Measurements from ENCODE around the gene DENND5B.

The DENND5B gene

DNA sequence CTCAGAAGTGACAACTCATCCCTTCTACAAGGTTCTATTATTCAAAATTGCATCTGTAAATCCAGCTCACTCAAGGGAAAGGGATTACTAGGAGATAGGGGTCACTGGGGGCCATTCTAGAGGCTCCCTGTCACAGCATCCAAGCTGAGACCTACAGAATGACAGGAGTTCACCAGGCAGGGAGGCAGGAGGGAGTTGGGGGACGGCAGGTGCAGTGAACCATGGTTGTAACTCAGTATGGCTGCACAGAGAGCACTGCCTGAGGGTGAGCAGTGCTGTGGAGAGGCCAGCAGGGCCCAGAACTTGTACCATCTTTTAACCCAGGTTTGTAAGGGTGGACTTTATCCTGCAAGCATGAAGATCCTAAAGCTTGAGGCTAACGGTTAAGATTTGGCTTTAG, 227.1 kb downstream of the DENND5B start (continued):
- no peak for TF ChIP-seq ZNF830 (tag by site-specific recombination; IDR thresholded peaks at IDR 0.05; ENCODE audit: low read depth)
- no peak for TF ChIP-seq ZNF292 (tag by site-specific recombination; IDR thresholded peaks at IDR 0.05; ENCODE audit: borderline replicate concordance, low read depth)
- TF ChIP-seq MEIS1 (CRISPR knock-in tag; IDR thresholded peaks at IDR 0.05; ENCODE audit: borderline replicate concordance) = no peak

DNA sequence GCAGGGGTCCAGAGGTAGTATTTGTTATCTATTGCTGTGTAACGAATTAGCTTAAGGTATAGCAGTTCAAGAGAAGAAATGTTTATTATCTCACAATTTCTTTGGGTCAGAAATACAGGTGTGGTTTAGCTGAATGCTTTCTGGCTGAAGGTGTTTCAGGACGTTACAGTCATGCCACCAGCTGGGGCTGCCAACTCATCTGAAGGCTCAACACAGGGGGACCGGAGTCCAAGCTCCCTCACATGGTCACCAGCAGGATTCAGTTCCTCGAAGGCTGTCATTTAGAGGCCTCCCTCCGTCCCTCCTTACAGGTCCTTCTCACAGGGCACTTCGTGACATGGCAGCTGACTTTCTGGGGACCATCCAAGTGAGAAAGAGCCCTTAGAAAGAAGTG, 227.5 kb downstream of the DENND5B start:
- no peaks in the 10 kb centered on the region for H3K36me3 ChIP-seq (ENCODE audit: control insufficient read depth in 2 of 2, insufficient read depth in 1 of 2, low read length in 2 of 2)
- ChIA-PET CTCF (interaction anchor here (0.6 to 2.6 kb wide), 6 partner anchors 46 to 513 kb away, joined by 3 to 9 read pairs (median 3); no protein-coding TSS in a partner anchor), POLR2A (no interaction called here)

DNA sequence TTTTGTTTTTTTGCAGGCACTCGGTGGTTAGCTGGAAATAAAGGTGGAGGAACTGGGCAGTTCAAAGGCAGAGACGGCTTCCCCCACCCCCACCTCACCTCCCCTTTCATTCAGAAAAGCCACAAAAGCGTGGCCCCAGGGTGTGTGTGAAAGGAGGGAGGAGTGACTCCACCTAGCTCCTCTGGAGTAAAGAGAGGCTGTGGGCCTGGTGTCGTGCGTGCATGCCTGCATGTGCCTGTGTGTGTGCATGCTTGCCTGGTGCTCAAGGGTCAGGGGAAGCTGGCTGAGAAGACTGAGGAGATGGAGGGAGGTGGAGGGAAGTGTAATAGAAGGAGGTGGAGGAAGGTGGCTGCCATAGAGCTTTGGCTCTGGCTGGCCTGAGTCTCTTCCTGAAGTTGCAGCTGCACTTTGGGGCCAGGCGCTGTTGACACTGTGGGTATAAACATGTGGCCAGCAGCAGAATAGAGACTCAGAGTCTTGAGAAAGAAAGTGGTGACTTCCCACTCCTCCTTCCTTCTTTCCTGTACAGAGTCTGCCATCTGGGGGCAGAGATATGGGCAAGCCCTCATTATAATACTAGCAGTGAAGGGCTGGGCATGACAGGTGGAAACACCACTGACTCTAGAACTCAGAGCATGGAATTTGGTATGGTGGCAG, 228.0 kb downstream of the DENND5B start:
- Histone ChIP-seq H3K36me3 (ENCODE audit: control insufficient read depth in 2 of 2, insufficient read depth in 1 of 2, low read length in 2 of 2) (no peaks in the 10 kb centered on the region), H3K27ac (ENCODE audit: extremely low read depth, low read depth, low read length) (peak overlapping the region; percentile 51), H3K9me3 (ENCODE audit: control insufficient read depth, insufficient read depth, low read depth, low read length) (no peaks in the 10 kb centered on the region), H3K4me3 (ENCODE audit: low read depth, low read length) (no peak overlapping the region), H3K4me1 (ENCODE audit: control insufficient read depth, insufficient read depth, low read length) (peaks cover 6% of the 10 kb centered on the region; the same call in 1 of the 2 replicates)
- CTCF ChIA-PET = interaction anchor here (0.6 to 2.6 kb wide), 8 partner anchors 43 to 512 kb away, joined by 3 to 9 read pairs (median 3); no protein-coding TSS in a partner anchor
- POLR2A ChIA-PET = no interaction called here
- TF ChIP-seq, protein P1, sequence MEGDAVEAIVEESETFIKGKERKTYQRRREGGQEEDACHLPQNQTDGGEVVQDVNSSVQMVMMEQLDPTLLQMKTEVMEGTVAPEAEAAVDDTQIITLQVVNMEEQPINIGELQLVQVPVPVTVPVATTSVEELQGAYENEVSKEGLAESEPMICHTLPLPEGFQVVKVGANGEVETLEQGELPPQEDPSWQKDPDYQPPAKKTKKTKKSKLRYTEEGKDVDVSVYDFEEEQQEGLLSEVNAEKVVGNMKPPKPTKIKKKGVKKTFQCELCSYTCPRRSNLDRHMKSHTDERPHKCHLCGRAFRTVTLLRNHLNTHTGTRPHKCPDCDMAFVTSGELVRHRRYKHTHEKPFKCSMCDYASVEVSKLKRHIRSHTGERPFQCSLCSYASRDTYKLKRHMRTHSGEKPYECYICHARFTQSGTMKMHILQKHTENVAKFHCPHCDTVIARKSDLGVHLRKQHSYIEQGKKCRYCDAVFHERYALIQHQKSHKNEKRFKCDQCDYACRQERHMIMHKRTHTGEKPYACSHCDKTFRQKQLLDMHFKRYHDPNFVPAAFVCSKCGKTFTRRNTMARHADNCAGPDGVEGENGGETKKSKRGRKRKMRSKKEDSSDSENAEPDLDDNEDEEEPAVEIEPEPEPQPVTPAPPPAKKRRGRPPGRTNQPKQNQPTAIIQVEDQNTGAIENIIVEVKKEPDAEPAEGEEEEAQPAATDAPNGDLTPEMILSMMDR (tag by site-specific recombination; IDR thresholded peaks at IDR 0.05) = peak; percentile 44
- TF ChIP-seq ZNF792 (tag by site-specific recombination; IDR thresholded peaks at IDR 0.05) (no peak), TCF7L2 (IDR thresholded peaks at IDR 0.05; ENCODE audit: borderline replicate concordance, low read depth, low read length) (peak; percentile 63; the same call in 1 of the 2 replicates), ZSCAN16 (tag by site-specific recombination; IDR thresholded peaks at IDR 0.05) (no peak), ZBTB17 (tag by site-specific recombination; IDR thresholded peaks at IDR 0.05) (0 out of 2 replicates have a peak, but pooled peaks have one; percentile 22), ZNF146 (tag by site-specific recombination; IDR thresholded peaks at IDR 0.05) (no peak), ZNF514 (tag by site-specific recombination; IDR thresholded peaks at IDR 0.05) (no peak), ZNF404 (tag by site-specific recombination; IDR thresholded peaks at IDR 0.05) (no peak), KLF1 (tag by site-specific recombination; IDR thresholded peaks at IDR 0.05) (peak; percentile 86), HOXD13 (CRISPR knock-in tag; IDR thresholded peaks at IDR 0.05; ENCODE audit: borderline replicate concordance) (no peak), ZNF155 (tag by site-specific recombination; IDR thresholded peaks at IDR 0.05) (no peak)
- TF ChIP-seq, protein P2, sequence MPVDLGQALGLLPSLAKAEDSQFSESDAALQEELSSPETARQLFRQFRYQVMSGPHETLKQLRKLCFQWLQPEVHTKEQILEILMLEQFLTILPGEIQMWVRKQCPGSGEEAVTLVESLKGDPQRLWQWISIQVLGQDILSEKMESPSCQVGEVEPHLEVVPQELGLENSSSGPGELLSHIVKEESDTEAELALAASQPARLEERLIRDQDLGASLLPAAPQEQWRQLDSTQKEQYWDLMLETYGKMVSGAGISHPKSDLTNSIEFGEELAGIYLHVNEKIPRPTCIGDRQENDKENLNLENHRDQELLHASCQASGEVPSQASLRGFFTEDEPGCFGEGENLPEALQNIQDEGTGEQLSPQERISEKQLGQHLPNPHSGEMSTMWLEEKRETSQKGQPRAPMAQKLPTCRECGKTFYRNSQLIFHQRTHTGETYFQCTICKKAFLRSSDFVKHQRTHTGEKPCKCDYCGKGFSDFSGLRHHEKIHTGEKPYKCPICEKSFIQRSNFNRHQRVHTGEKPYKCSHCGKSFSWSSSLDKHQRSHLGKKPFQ (tag by site-specific recombination; IDR thresholded peaks at IDR 0.05) = peak; percentile 17; the same call in 1 of the 2 replicates
- TF ChIP-seq, protein P3, sequence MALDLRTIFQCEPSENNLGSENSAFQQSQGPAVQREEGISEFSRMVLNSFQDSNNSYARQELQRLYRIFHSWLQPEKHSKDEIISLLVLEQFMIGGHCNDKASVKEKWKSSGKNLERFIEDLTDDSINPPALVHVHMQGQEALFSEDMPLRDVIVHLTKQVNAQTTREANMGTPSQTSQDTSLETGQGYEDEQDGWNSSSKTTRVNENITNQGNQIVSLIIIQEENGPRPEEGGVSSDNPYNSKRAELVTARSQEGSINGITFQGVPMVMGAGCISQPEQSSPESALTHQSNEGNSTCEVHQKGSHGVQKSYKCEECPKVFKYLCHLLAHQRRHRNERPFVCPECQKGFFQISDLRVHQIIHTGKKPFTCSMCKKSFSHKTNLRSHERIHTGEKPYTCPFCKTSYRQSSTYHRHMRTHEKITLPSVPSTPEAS (tag by site-specific recombination; IDR thresholded peaks at IDR 0.05) = peak; percentile 55
- TF ChIP-seq, protein P4, sequence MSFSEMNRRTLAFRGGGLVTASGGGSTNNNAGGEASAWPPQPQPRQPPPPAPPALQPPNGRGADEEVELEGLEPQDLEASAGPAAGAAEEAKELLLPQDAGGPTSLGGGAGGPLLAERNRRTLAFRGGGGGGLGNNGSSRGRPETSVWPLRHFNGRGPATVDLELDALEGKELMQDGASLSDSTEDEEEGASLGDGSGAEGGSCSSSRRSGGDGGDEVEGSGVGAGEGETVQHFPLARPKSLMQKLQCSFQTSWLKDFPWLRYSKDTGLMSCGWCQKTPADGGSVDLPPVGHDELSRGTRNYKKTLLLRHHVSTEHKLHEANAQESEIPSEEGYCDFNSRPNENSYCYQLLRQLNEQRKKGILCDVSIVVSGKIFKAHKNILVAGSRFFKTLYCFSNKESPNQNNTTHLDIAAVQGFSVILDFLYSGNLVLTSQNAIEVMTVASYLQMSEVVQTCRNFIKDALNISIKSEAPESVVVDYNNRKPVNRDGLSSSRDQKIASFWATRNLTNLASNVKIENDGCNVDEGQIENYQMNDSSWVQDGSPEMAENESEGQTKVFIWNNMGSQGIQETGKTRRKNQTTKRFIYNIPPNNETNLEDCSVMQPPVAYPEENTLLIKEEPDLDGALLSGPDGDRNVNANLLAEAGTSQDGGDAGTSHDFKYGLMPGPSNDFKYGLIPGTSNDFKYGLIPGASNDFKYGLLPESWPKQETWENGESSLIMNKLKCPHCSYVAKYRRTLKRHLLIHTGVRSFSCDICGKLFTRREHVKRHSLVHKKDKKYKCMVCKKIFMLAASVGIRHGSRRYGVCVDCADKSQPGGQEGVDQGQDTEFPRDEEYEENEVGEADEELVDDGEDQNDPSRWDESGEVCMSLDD (tag by site-specific recombination; IDR thresholded peaks at IDR 0.05) = no peak
- TF ChIP-seq, protein P5, sequence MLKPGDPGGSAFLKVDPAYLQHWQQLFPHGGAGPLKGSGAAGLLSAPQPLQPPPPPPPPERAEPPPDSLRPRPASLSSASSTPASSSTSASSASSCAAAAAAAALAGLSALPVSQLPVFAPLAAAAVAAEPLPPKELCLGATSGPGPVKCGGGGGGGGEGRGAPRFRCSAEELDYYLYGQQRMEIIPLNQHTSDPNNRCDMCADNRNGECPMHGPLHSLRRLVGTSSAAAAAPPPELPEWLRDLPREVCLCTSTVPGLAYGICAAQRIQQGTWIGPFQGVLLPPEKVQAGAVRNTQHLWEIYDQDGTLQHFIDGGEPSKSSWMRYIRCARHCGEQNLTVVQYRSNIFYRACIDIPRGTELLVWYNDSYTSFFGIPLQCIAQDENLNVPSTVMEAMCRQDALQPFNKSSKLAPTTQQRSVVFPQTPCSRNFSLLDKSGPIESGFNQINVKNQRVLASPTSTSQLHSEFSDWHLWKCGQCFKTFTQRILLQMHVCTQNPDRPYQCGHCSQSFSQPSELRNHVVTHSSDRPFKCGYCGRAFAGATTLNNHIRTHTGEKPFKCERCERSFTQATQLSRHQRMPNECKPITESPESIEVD (tag by site-specific recombination; IDR thresholded peaks at IDR 0.05) = no peak

More for the DNA sequence above, 227.5 kb downstream of the DENND5B start:
- H3K4me3 ChIP-seq (ENCODE audit: low read depth, low read length) = no peak overlapping the region
- no peak overlapping the region for H3K27ac ChIP-seq (ENCODE audit: extremely low read depth, low read depth, low read length)
- TF ChIP-seq YY2 (tag by site-specific recombination; IDR thresholded peaks at IDR 0.05) (no peak), ZBTB8A (tag by site-specific recombination; IDR thresholded peaks at IDR 0.05) (no peak), GLIS1 (tag by site-specific recombination; IDR thresholded peaks at IDR 0.05) (no peak), ZSCAN30 (tag by site-specific recombination; IDR thresholded peaks at IDR 0.05) (no peak), ZNF76 (tag by site-specific recombination; IDR thresholded peaks at IDR 0.05; ENCODE audit: borderline replicate concordance, low read depth) (no peak), FEZF1 (tag by site-specific recombination; IDR thresholded peaks at IDR 0.05) (no peak), ZNF211 (tag by site-specific recombination; IDR thresholded peaks at IDR 0.05; ENCODE audit: low read depth) (no peak)
- TF ChIP-seq, protein P6, sequence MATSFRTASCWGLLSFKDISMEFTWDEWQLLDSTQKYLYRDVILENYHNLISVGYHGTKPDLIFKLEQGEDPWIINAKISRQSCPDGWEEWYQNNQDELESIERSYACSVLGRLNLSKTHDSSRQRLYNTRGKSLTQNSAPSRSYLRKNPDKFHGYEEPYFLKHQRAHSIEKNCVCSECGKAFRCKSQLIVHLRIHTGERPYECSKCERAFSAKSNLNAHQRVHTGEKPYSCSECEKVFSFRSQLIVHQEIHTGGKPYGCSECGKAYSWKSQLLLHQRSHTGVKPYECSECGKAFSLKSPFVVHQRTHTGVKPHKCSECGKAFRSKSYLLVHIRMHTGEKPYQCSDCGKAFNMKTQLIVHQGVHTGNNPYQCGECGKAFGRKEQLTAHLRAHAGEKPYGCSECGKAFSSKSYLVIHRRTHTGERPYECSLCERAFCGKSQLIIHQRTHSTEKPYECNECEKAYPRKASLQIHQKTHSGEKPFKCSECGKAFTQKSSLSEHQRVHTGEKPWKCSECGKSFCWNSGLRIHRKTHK (tag by site-specific recombination; IDR thresholded peaks at IDR 0.05) = no peak
- H3K9me3 ChIP-seq (ENCODE audit: control insufficient read depth, insufficient read depth, low read depth, low read length) = no peaks in the 10 kb centered on the region
- H3K4me1 ChIP-seq (ENCODE audit: control insufficient read depth, insufficient read depth, low read length) = peaks cover 6% of the 10 kb centered on the region; the same call in 1 of the 2 replicates

All from HEK293 (cell line).